WERI-Rb-1 (cell line): ENCODE data around the gene ACTL7B.

ENCODE experiments used
- DNase-seq: peaks from one replicate; pipeline ENCODE4 v3.0.0-alpha.2; 2020
- H3K27ac ChIP-seq: fragments of 250-450 bp; sonication (Bioruptor Pico); 2 replicates; pipeline ENCODE4 v1.5.1; 2020; ENCODE audit warnings: mild to moderate bottlenecking, moderate library complexity
- H3K27me3 ChIP-seq: fragments of 250-450 bp; sonication (Bioruptor Pico); 2 replicates; pipeline ENCODE4 v1.5.1; 2021; ENCODE audit warnings: mild to moderate bottlenecking, low read depth, moderate library complexity; ENCODE audit not compliant: insufficient read depth, severe bottlenecking
- H3K36me3 ChIP-seq: fragments of 250-450 bp; sonication (Bioruptor Pico); 2 replicates; pipeline ENCODE4 v1.5.1; 2020; ENCODE audit warnings: mild to moderate bottlenecking, moderate library complexity
- H3K4me3 ChIP-seq: 2 replicates; pipeline ENCODE4 v1.5.1; 2011; ENCODE audit warnings: low read depth, mild to moderate bottlenecking, control low read depth, low read length
- H3K9me3 ChIP-seq: fragments of 250-450 bp; sonication (Bioruptor Pico); 2 replicates; pipeline ENCODE4 v1.5.1; 2021; ENCODE audit warnings: mild to moderate bottlenecking, moderate library complexity; ENCODE audit not compliant: severe bottlenecking
- CTCF ChIP-seq: IDR thresholded peaks from 2 replicates; pipeline ENCODE4 v1.5.1; 2011; ENCODE audit warnings: low read depth, mild to moderate bottlenecking, control low read depth, inconsistent platforms, low read length

Gene ACTL7B

GRCh38 chr9:108832179-108832500 lies 23.6 kb downstream of the ACTL7B start:
- no peak overlapping the region for H3K27ac ChIP-seq
- no peak for DNase-seq

GRCh38 chr9:108831496-108832178 lies 24.1 kb downstream of the ACTL7B start:
- no peaks in the 10 kb centered on the region for H3K9me3 ChIP-seq
- H3K27me3 ChIP-seq = no peaks in the 10 kb centered on the region
- H3K36me3 ChIP-seq = peaks cover 58% of the 10 kb centered on the region
- no peak overlapping the region for H3K27ac ChIP-seq
- no peak for DNase-seq
- H3K4me3 ChIP-seq = no peak overlapping the region
- no peak for TF ChIP-seq CTCF

More at GRCh38 chr9:108832179-108832500, 23.6 kb downstream of the ACTL7B start:
- Histone ChIP-seq H3K36me3 (peaks cover 58% of the 10 kb centered on the region), H3K27me3 (no peaks in the 10 kb centered on the region), H3K4me3 (no peak overlapping the region), H3K9me3 (no peaks in the 10 kb centered on the region)
- TF ChIP-seq CTCF = no peak

GRCh38 chr9:108830272-108830671 lies 25.5 kb downstream of the ACTL7B start:
- Histone ChIP-seq H3K9me3 (peaks cover 3% of the 10 kb centered on the region), H3K36me3 (peaks cover 60% of the 10 kb centered on the region), H3K4me3 (no peak overlapping the region), H3K27ac (no peak overlapping the region), H3K27me3 (no peaks in the 10 kb centered on the region)
- TF ChIP-seq CTCF = no peak
- no peak for DNase-seq

- no peak for DNase-seq
- no peak for TF ChIP-seq CTCF
- H3K27me3 ChIP-seq = no peaks in the 10 kb centered on the region
- H3K9me3 ChIP-seq = peaks cover 13% of the 10 kb centered on the region
- H3K36me3 ChIP-seq = peaks cover 21% of the 10 kb centered on the region
- no peak overlapping the region for H3K27ac ChIP-seq
- H3K4me3 ChIP-seq = no peak overlapping the region
These were observed 32.0 kb downstream of the ACTL7B start for GRCh38 chr9:108823829-108824228.

- H3K36me3 ChIP-seq = peaks cover 13% of the 10 kb centered on the region
- H3K9me3 ChIP-seq = no peaks in the 10 kb centered on the region
- no peak overlapping the region for H3K27ac ChIP-seq
- no peaks in the 10 kb centered on the region for H3K27me3 ChIP-seq
- DNase-seq = no peak
- no peak overlapping the region for H3K4me3 ChIP-seq
- TF ChIP-seq CTCF = no peak
These were observed 39.7 kb downstream of the ACTL7B start for GRCh38 chr9:108816037-108816436.

GRCh38 chr9:108815156-108815555 lies 40.6 kb downstream of the ACTL7B start:
- H3K27ac ChIP-seq = no peak overlapping the region
- no peak overlapping the region for H3K4me3 ChIP-seq
- TF ChIP-seq CTCF = no peak
- no peaks in the 10 kb centered on the region for H3K27me3 ChIP-seq
- no peak for DNase-seq
- H3K9me3 ChIP-seq = no peaks in the 10 kb centered on the region
- peaks cover 21% of the 10 kb centered on the region for H3K36me3 ChIP-seq
